Measurements from ENCODE around the gene MAPKAPK2. TPM values are rescaled to one million over a fixed set of nuclear protein-coding genes. Genes with fewer than 3 reads are reported as not detected.
A peak's percentile ranks its signal among the peaks of the same experiment; 100 is the strongest.

MAPKAPK2 gene
- total RNA-seq, 4 donors from 2014 or later = 37.8 to 70.1 (median 61.7) TPM

- intact Hi-C loops (cut with DNase I) = no loop called here
- no peak for DNase-seq (ENCODE audit: extremely low spot score)
- H3K4me1 ChIP-seq = peaks cover 82 to 92% (median 92%) of the 10 kb centered on the region in 4 donors
- TF ChIP-seq EP300 (IDR thresholded peaks at IDR 0.05) = no peak
- TF ChIP-seq CTCF (IDR thresholded peaks at IDR 0.05) = no peak
- TF ChIP-seq POLR2A (IDR thresholded peaks at IDR 0.05; ENCODE audit: low read depth) = no peak
- no peak for TF ChIP-seq POLR2AphosphoS5 (IDR thresholded peaks at IDR 0.05)
- no peaks in the 10 kb centered on the region for H3K9me3 ChIP-seq
- H3K27me3 ChIP-seq = no peaks in the 10 kb centered on the region
- no peak overlapping the region for H3K4me3 ChIP-seq
- peak overlapping the region; percentile 10 to 87 (median 22) for H3K27ac ChIP-seq (replicated peaks in 1 of 4)
- 41% methylated on average over 2 of the region's 2 CpGs for WGBS
- H3K36me3 ChIP-seq = no peaks in the 10 kb centered on the region
These were observed 5.8 kb downstream of the MAPKAPK2 start for GRCh38 chr1:206690516-206690915.

- Histone ChIP-seq H3K4me1 (peaks cover 87 to 100% (median 100%) of the 10 kb centered on the region in 4 donors), H3K36me3 (peaks cover 0 to 7% (median 0%) of the 10 kb centered on the region in 4 donors), H3K27ac (replicated peaks in 1 of 4) (peak overlapping the region; percentile 83 to 87 (median 86)), H3K4me3 (no peak overlapping the region), H3K27me3 (no peaks in the 10 kb centered on the region), H3K9me3 (no peaks in the 10 kb centered on the region)
- TF ChIP-seq POLR2AphosphoS5 (IDR thresholded peaks at IDR 0.05) = peak; percentile 28 to 57
- TF ChIP-seq EP300 (IDR thresholded peaks at IDR 0.05) = no peak
- no peak for TF ChIP-seq CTCF (IDR thresholded peaks at IDR 0.05)
- DNase-seq (ENCODE audit: extremely low spot score) = no peak
- intact Hi-C loops (cut with DNase I) = no loop called here
- 36% methylated on average over 8 of the region's 8 CpGs for WGBS
These were observed 6.9 kb downstream of the MAPKAPK2 start for GRCh38 chr1:206691604-206692003.

- WGBS = 27% methylated on average over 10 of the region's 10 CpGs
- Histone ChIP-seq H3K9me3 (no peaks in the 10 kb centered on the region), H3K4me1 (peaks cover 92 to 100% (median 100%) of the 10 kb centered on the region in 4 donors), H3K4me3 (peak overlapping the region; percentile 6 to 36 (median 30)), H3K36me3 (peaks cover 0 to 10% (median 2%) of the 10 kb centered on the region in 4 donors), H3K27ac (replicated peaks in 1 of 4) (peak overlapping the region; percentile 83 to 87 (median 86)), H3K27me3 (no peaks in the 10 kb centered on the region)
- intact Hi-C loops (cut with DNase I) = no loop called here
- TF ChIP-seq EP300 (IDR thresholded peaks at IDR 0.05) (no peak), POLR2A (IDR thresholded peaks at IDR 0.05; ENCODE audit: low read depth) (no peak), POLR2AphosphoS5 (IDR thresholded peaks at IDR 0.05) (peak; percentile 44 to 74)
- DNase-seq (ENCODE audit: extremely low spot score) = no peak
These were observed 8.3 kb downstream of the MAPKAPK2 start for GRCh38 chr1:206693029-206693428.

- no peaks in the 10 kb centered on the region for H3K27me3 ChIP-seq
- no peaks in the 10 kb centered on the region for H3K9me3 ChIP-seq
- peaks cover 0 to 10% (median 2%) of the 10 kb centered on the region in 4 donors for H3K36me3 ChIP-seq
- peak overlapping the region; percentile 83 to 87 (median 86) for H3K27ac ChIP-seq (replicated peaks in 1 of 4)
- peak overlapping the region; percentile 6 to 36 (median 30) for H3K4me3 ChIP-seq
- DNase-seq (ENCODE audit: extremely low spot score) = no peak
- intact Hi-C loops (cut with DNase I) = no loop called here
- TF ChIP-seq CTCF (IDR thresholded peaks at IDR 0.05) = no peak
- TF ChIP-seq POLR2AphosphoS5 (IDR thresholded peaks at IDR 0.05) = peak in 1 of 2 donors; percentile 44
- peaks cover 91 to 100% (median 99%) of the 10 kb centered on the region in 4 donors for H3K4me1 ChIP-seq
- WGBS = 46% methylated on average over 6 of the region's 7 CpGs
These were observed 8.9 kb downstream of the MAPKAPK2 start for GRCh38 chr1:206693592-206693991.

- H3K4me3 ChIP-seq = no peak overlapping the region
- H3K27me3 ChIP-seq = no peaks in the 10 kb centered on the region
- intact Hi-C loops (cut with DNase I) = no loop called here
- H3K27ac ChIP-seq (replicated peaks in 1 of 4) = peak overlapping the region; percentile 83 to 87 (median 86)
- H3K9me3 ChIP-seq = no peaks in the 10 kb centered on the region
- H3K4me1 ChIP-seq = peaks cover 88 to 100% (median 99%) of the 10 kb centered on the region in 4 donors
- 52% methylated on average over 9 of the region's 11 CpGs for WGBS
- TF ChIP-seq CTCF (IDR thresholded peaks at IDR 0.05) (no peak), EP300 (IDR thresholded peaks at IDR 0.05) (no peak), POLR2AphosphoS5 (IDR thresholded peaks at IDR 0.05) (no peak), POLR2A (IDR thresholded peaks at IDR 0.05; ENCODE audit: low read depth) (no peak)
- no peak for DNase-seq (ENCODE audit: extremely low spot score)
- peaks cover 0 to 10% (median 2%) of the 10 kb centered on the region in 4 donors for H3K36me3 ChIP-seq
These were observed 9.7 kb downstream of the MAPKAPK2 start for GRCh38 chr1:206694171-206695124.
